ENCODE data around the gene SPINK14.

SPINK14 gene

DNA sequence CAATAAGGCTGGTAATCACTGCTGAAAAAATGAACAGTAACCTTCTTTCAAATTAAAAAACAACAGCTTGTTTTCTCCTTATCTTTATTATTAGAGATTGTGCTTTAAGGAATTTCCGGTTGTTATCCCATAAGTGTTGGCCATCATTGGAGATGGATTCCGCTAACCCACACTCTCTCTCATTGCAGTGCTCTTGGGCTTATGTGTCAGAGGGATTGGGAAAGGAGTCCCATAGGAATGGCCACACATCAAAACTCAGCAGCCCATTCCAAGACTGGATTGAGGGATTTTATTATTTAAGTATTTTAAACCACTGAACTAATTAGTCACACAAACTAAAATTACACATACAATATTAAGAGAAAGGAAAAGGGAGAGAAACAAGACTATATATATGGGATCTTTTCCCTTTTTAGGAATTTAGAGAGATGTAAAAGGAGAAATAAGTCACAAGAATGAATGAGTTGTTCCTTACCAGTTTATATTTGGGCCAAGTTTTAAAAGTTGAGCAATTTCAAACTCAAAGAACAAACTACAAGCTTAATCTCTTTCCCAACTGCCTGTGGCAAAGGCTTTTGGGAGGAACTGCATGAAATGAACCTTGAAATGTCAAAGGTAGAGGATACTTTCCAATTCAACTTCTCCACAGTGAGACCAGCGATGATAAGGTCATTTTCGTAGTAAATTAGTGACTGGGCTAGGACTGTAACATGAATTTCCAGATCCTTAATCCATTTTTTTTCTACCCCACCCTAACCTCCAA, 36.9 kb downstream of the SPINK14 start:
- no peak for TF ChIP-seq ZNF70 (CRISPR knock-in tag; IDR thresholded peaks at IDR 0.05)
- no peak for TF ChIP-seq RARB (CRISPR knock-in tag; IDR thresholded peaks at IDR 0.05)
- TF ChIP-seq, protein P1, sequence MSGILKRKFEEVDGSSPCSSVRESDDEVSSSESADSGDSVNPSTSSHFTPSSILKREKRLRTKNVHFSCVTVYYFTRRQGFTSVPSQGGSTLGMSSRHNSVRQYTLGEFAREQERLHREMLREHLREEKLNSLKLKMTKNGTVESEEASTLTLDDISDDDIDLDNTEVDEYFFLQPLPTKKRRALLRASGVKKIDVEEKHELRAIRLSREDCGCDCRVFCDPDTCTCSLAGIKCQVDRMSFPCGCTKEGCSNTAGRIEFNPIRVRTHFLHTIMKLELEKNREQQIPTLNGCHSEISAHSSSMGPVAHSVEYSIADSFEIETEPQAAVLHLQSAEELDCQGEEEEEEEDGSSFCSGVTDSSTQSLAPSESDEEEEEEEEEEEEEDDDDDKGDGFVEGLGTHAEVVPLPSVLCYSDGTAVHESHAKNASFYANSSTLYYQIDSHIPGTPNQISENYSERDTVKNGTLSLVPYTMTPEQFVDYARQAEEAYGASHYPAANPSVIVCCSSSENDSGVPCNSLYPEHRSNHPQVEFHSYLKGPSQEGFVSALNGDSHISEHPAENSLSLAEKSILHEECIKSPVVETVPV (CRISPR knock-in tag; IDR thresholded peaks at IDR 0.05): no peak
- TF ChIP-seq, protein P2, sequence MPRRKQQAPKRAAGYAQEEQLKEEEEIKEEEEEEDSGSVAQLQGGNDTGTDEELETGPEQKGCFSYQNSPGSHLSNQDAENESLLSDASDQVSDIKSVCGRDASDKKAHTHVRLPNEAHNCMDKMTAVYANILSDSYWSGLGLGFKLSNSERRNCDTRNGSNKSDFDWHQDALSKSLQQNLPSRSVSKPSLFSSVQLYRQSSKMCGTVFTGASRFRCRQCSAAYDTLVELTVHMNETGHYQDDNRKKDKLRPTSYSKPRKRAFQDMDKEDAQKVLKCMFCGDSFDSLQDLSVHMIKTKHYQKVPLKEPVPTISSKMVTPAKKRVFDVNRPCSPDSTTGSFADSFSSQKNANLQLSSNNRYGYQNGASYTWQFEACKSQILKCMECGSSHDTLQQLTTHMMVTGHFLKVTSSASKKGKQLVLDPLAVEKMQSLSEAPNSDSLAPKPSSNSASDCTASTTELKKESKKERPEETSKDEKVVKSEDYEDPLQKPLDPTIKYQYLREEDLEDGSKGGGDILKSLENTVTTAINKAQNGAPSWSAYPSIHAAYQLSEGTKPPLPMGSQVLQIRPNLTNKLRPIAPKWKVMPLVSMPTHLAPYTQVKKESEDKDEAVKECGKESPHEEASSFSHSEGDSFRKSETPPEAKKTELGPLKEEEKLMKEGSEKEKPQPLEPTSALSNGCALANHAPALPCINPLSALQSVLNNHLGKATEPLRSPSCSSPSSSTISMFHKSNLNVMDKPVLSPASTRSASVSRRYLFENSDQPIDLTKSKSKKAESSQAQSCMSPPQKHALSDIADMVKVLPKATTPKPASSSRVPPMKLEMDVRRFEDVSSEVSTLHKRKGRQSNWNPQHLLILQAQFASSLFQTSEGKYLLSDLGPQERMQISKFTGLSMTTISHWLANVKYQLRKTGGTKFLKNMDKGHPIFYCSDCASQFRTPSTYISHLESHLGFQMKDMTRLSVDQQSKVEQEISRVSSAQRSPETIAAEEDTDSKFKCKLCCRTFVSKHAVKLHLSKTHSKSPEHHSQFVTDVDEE (CRISPR knock-in tag; IDR thresholded peaks at IDR 0.05): no peak
- no peak for TF ChIP-seq OSR1 (CRISPR knock-in tag; IDR thresholded peaks at IDR 0.05)
- TF ChIP-seq CSDC2 (CRISPR knock-in tag; IDR thresholded peaks at IDR 0.05): no peak
- TF ChIP-seq ZC3H10 (CRISPR knock-in tag; IDR thresholded peaks at IDR 0.05): no peak
- no peak for TF ChIP-seq TCF4 (CRISPR knock-in tag; IDR thresholded peaks at IDR 0.05; ENCODE audit: borderline replicate concordance)
- TF ChIP-seq, protein P3, sequence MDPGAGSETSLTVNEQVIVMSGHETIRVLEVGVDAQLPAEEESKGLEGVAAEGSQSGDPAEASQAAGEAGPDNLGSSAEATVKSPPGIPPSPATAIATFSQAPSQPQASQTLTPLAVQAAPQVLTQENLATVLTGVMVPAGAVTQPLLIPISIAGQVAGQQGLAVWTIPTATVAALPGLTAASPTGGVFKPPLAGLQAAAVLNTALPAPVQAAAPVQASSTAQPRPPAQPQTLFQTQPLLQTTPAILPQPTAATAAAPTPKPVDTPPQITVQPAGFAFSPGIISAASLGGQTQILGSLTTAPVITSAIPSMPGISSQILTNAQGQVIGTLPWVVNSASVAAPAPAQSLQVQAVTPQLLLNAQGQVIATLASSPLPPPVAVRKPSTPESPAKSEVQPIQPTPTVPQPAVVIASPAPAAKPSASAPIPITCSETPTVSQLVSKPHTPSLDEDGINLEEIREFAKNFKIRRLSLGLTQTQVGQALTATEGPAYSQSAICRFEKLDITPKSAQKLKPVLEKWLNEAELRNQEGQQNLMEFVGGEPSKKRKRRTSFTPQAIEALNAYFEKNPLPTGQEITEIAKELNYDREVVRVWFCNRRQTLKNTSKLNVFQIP (CRISPR knock-in tag; IDR thresholded peaks at IDR 0.05; ENCODE audit: borderline replicate concordance, low read depth): no peak
- no peak for TF ChIP-seq SNAI2 (CRISPR knock-in tag; IDR thresholded peaks at IDR 0.05)
- no peak for TF ChIP-seq ZFP3 (CRISPR knock-in tag; IDR thresholded peaks at IDR 0.05)
- TF ChIP-seq, protein P4, sequence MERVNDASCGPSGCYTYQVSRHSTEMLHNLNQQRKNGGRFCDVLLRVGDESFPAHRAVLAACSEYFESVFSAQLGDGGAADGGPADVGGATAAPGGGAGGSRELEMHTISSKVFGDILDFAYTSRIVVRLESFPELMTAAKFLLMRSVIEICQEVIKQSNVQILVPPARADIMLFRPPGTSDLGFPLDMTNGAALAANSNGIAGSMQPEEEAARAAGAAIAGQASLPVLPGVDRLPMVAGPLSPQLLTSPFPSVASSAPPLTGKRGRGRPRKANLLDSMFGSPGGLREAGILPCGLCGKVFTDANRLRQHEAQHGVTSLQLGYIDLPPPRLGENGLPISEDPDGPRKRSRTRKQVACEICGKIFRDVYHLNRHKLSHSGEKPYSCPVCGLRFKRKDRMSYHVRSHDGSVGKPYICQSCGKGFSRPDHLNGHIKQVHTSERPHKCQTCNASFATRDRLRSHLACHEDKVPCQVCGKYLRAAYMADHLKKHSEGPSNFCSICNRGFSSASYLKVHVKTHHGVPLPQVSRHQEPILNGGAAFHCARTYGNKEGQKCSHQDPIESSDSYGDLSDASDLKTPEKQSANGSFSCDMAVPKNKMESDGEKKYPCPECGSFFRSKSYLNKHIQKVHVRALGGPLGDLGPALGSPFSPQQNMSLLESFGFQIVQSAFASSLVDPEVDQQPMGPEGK (CRISPR knock-in tag; IDR thresholded peaks at IDR 0.05; ENCODE audit: borderline replicate concordance): no peak
- no peak for TF ChIP-seq GLIS3 (CRISPR knock-in tag; IDR thresholded peaks at IDR 0.05)
- no peak for ATAC-seq

DNA sequence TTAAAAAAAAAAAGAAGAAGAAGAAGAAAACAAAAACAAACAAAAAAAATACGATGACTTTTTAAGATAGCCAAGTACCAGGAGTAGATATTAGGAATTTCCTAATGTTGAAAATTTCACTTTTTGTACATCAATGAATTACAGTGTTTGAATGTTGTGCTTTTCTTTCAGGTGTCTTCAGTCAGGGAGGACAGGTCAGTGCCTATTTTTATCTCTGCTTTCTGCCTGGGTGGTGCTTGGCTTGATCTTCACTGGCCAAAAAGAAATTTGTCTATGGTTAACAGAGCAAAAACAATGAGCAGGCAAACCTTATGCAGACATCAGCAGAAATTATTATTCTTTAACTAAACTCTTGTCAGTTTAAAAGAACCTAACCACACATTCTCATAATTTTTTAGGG, 37.5 kb downstream of the SPINK14 start:
- TF ChIP-seq, protein P1 (CRISPR knock-in tag; IDR thresholded peaks at IDR 0.05): no peak
- TF ChIP-seq ZC3H10 (CRISPR knock-in tag; IDR thresholded peaks at IDR 0.05): no peak
- TF ChIP-seq, protein P3 (CRISPR knock-in tag; IDR thresholded peaks at IDR 0.05; ENCODE audit: borderline replicate concordance, low read depth): no peak
- ATAC-seq: no peak

DNA sequence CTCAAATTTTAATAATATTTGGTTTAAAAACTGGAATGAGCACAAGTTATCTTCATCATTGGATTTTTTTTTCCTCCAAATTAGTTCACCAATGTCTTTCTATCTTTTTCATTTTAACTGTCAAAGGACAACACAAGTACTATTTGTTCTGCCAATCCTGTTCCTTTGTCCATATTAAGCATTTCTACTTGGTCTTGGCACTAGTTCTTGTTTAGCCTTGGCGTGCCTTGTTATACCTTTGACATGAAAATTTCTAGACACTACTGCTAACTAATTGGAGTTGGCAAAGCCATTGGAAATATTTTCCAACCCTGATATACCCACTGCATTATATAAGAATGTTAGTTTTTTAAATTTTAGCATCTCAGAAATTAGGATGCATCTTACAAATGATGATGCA, 38.3 kb downstream of the SPINK14 start:
- no peak for TF ChIP-seq TOX (CRISPR knock-in tag; IDR thresholded peaks at IDR 0.05; ENCODE audit: borderline replicate concordance)
- ATAC-seq: no peak

DNA sequence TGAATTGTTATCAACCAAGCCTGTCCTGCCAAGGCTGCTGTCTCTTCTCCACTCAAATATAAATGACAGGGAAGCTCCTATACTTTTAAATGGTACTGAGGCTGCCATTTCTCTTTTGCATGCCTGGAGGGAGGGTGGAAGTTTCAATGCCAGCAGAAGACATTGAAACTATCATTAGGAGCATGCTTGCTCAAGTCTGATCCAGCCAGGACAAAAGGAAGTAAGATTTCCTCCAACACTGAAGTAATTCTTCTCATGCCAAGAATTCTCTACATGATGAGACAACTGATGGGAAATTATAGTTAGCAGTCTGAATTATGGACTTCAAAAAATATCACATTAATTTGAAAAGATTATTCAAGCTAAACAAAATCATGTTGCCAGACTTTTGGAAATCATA, 39.9 kb downstream of the SPINK14 start:
- TF ChIP-seq, protein P1 (CRISPR knock-in tag; IDR thresholded peaks at IDR 0.05): no peak

More for the DNA sequence above, 39.9 kb downstream of the SPINK14 start:
- no peak for ATAC-seq

Data from SK-N-SH treated with all-trans-retinoic acid at 6 μM for 48 hours (cell line).